ENCODE data around the gene DMD.

- TF ChIP-seq CTCF (IDR thresholded peaks at IDR 0.05) (no peak), POLR2A (IDR thresholded peaks at IDR 0.05) (no peak)
These were observed 1913.5 kb downstream of the DMD start for GRCh38 chrX:31297881-31298280.
